ENCODE data around the gene STXBP5. TPM values are rescaled to one million over a fixed set of nuclear protein-coding genes. Genes with fewer than 3 reads are reported as not detected.

STXBP5 gene
- total RNA-seq, 2 donors from 2014 or later: 45.8 to 52.3 TPM

GRCh38 chr6:147170269-147170668 lies 33.9 kb upstream of the STXBP5 start:
- intact Hi-C loops (cut with DNase I): no loop called here
- no peak overlapping the region for H3K27ac ChIP-seq
- no peak for DNase-seq

GRCh38 chr6:147173140-147173539 lies 31.1 kb upstream of the STXBP5 start:
- no peak overlapping the region for H3K9ac ChIP-seq (ENCODE audit: low read depth in 2 of 2, low read length in 2 of 2)
- no peaks in the 10 kb centered on the region for H3K9me3 ChIP-seq
- no peak for DNase-seq
- no peaks in the 10 kb centered on the region for H3K36me3 ChIP-seq
- no peak overlapping the region for H3K27ac ChIP-seq
- H3K4me1 ChIP-seq: no peaks in the 10 kb centered on the region
- TF ChIP-seq, protein P1, sequence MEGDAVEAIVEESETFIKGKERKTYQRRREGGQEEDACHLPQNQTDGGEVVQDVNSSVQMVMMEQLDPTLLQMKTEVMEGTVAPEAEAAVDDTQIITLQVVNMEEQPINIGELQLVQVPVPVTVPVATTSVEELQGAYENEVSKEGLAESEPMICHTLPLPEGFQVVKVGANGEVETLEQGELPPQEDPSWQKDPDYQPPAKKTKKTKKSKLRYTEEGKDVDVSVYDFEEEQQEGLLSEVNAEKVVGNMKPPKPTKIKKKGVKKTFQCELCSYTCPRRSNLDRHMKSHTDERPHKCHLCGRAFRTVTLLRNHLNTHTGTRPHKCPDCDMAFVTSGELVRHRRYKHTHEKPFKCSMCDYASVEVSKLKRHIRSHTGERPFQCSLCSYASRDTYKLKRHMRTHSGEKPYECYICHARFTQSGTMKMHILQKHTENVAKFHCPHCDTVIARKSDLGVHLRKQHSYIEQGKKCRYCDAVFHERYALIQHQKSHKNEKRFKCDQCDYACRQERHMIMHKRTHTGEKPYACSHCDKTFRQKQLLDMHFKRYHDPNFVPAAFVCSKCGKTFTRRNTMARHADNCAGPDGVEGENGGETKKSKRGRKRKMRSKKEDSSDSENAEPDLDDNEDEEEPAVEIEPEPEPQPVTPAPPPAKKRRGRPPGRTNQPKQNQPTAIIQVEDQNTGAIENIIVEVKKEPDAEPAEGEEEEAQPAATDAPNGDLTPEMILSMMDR (IDR thresholded peaks at IDR 0.05): no peak
- no peak overlapping the region for H3K4me3 ChIP-seq
- no peaks in the 10 kb centered on the region for H3K27me3 ChIP-seq
- intact Hi-C loops (cut with DNase I): no loop called here

More at GRCh38 chr6:147170269-147170668, 33.9 kb upstream of the STXBP5 start:
- Histone ChIP-seq H3K9ac (ENCODE audit: low read depth in 2 of 2, low read length in 2 of 2) (no peak overlapping the region), H3K4me3 (no peak overlapping the region), H3K4me1 (no peaks in the 10 kb centered on the region), H3K36me3 (no peaks in the 10 kb centered on the region), H3K27me3 (no peaks in the 10 kb centered on the region), H3K9me3 (no peaks in the 10 kb centered on the region)
- TF ChIP-seq, protein P1 (IDR thresholded peaks at IDR 0.05): no peak

GRCh38 chr6:147173675-147174308 lies 30.4 kb upstream of the STXBP5 start:
- Histone ChIP-seq H3K4me1 (no peaks in the 10 kb centered on the region), H3K9ac (ENCODE audit: low read depth in 2 of 2, low read length in 2 of 2) (no peak overlapping the region), H3K27ac (no peak overlapping the region), H3K4me3 (no peak overlapping the region), H3K36me3 (no peaks in the 10 kb centered on the region), H3K27me3 (no peaks in the 10 kb centered on the region), H3K9me3 (no peaks in the 10 kb centered on the region)
- DNase-seq: no peak
- TF ChIP-seq, protein P1 (IDR thresholded peaks at IDR 0.05): no peak
- intact Hi-C loops (cut with DNase I): no loop called here

DNA sequence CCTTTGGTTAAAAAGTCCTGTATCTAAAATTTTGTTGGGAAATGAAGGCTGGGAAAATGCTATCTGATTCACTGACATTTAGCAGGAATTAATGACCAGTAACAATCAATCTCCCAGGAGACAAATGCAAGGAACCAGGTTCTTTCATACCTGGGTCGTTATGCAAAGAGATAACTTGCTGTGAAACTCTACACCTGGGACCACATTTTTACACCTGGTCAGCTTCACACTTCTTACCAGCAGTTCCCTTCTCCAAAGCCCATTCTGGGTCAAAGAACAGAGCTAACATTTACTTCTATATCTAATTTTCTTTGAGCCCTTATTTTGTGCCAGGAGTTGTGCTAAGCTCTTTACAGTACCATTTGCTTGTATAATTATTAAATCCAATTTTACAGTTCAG lies 27.4 kb upstream of the STXBP5 start:
- Histone ChIP-seq H3K4me1 (no peaks in the 10 kb centered on the region), H3K9ac (ENCODE audit: low read depth in 2 of 2, low read length in 2 of 2) (no peak overlapping the region), H3K4me3 (no peak overlapping the region), H3K27me3 (no peaks in the 10 kb centered on the region), H3K36me3 (no peaks in the 10 kb centered on the region), H3K9me3 (no peaks in the 10 kb centered on the region), H3K27ac (no peak overlapping the region)
- DNase-seq: no peak
- TF ChIP-seq, protein P1 (IDR thresholded peaks at IDR 0.05): no peak
- intact Hi-C loops (cut with DNase I): no loop called here

GRCh38 chr6:147177286-147177685 lies 26.9 kb upstream of the STXBP5 start:
- intact Hi-C loops (cut with DNase I): no loop called here
- Histone ChIP-seq H3K4me1 (no peaks in the 10 kb centered on the region), H3K9me3 (no peaks in the 10 kb centered on the region), H3K36me3 (no peaks in the 10 kb centered on the region), H3K27ac (no peak overlapping the region), H3K9ac (ENCODE audit: low read depth in 2 of 2, low read length in 2 of 2) (no peak overlapping the region), H3K27me3 (no peaks in the 10 kb centered on the region), H3K4me3 (no peak overlapping the region)
- TF ChIP-seq, protein P1 (IDR thresholded peaks at IDR 0.05): no peak
- DNase-seq: no peak

Data from colonic mucosa (tissue), 4 donors.